ENCODE measurements around the gene TMEM59.
"Not testable (repeated sequence)": the region's sequence is repeated elsewhere in the genome, so short reads cannot be mapped to it uniquely, and the experiment has no call there.

The TMEM59 gene

DNA sequence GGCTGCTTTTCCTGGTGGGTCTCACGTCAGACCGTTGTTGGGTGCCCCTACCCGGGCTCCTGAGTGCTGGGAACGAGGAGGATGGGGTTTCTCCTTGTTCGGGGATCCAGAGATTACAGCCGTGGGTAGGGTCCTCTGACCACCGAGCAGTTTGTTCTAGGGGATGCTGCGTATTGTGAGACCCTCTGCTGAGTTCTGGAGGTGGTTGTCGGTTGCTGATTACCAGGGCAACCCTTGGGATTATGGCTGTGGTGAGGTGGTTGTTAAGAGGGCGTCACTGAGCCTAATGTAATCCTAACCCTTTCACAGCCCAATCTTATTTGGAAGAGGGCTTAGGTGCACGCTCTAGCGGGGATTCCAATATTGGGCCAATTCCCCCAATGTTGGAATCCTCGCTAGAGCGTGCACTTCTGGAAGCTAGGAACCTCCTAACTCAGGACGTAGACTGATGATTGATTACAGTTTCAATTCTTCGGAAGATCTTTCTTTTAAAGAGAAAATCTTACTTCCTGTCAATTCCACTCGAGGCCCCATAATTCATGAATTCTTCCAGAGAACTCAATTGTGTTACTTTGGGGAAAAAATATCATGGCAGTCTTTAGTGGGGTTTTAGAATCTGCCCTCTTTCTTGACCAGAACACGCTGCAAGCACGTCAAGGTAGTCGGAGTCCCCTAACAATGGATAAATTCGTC lies 887 bp upstream of the TMEM59 start:
- DNase-seq (ENCODE audit: low read depth in 3 of 3): no peak

DNA sequence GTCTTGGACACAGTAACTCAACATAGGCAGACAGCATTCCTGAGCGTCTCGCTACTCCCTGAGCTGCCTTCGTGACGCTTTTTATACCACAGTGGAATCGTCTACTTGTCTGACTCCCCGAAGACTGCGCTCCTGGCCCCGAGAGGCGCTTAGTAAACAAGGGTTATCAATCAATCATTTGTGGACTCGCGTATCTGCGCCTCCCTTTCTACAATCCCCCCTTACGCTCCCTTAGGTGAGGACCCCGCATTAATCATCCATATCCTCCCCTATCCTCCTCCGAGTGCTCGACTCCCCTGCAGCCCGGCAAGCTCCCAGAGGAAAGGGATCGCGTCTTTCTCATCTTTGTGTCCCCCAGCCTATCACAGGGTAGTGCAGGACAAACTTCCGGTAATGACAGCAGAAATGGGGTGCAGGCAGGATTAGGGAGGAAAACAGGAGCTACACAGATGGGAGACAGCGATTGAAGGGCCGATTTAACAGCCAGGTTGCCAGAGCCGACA lies 522 bp downstream of the TMEM59 start:
- no peak for DNase-seq (ENCODE audit: low read depth in 3 of 3)

- no peak for DNase-seq (ENCODE audit: low read depth in 3 of 3)
Measured at GRCh38 chr1:54051933-54052430, 1.0 kb downstream of the TMEM59 start.

DNA sequence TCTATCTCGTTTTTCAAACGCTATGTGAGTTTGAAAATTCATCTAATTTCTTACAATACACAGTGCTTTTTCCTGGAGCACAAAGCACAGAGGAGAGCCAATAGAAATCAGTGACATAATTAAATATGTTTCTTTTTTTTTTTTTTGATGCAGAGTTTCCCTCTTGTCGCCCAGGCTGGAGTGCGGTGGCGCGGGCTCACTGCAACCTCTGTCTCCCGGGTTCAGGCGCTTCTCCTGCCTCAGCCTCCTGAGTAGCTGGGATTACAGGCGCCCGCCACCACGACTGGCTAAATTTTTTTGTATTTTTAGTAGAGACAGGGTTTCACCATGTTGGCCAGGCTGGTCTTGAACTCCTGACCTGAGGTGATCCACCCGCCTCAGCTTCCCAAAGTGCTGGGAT lies 2.6 kb downstream of the TMEM59 start:
- DNase-seq (ENCODE audit: low read depth in 3 of 3): not testable (repeated sequence)

DNA sequence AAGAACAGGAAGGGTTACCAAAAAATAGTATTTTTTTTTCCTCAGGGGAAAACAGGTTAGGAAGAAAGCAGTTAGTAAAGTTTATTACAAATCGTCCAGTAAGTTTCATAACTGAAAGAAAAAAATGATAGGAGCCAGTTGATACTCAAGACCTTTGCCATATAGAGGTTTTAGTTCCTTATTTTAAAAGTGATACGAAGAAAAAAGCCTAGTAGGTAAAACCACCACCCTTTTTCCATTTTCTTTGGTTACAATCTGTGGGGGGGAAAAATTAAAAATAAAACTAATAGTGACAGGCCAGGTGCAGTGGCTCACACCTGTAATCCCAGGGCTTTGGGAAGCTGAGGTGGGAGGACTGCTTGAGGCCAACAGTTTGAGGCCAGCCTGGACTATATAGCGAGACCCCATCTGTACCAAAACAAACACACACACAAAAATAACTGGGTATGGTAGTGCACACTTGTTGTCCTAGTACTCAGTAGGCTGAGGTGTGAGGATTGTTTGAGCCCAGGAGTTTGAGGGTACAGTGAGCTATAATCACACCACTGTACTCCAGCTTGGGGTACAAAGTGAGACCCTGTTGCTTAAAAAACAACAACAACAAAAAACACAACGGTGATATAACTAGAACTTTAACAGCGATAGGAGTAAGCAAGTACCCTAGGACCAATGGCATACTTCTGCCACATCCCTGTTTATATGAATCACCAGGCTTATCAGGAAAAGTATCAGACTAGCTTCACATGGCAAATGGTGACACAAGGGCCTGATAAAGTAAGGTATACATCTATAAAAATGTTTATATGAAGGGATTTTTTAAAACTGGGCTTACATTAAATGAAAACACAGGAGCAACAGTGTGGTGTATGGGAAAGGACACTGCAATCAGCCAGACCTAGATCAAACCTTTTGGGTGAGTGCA lies 5.4 kb downstream of the TMEM59 start:
- no peak for DNase-seq (ENCODE audit: low read depth in 3 of 3)

DNA sequence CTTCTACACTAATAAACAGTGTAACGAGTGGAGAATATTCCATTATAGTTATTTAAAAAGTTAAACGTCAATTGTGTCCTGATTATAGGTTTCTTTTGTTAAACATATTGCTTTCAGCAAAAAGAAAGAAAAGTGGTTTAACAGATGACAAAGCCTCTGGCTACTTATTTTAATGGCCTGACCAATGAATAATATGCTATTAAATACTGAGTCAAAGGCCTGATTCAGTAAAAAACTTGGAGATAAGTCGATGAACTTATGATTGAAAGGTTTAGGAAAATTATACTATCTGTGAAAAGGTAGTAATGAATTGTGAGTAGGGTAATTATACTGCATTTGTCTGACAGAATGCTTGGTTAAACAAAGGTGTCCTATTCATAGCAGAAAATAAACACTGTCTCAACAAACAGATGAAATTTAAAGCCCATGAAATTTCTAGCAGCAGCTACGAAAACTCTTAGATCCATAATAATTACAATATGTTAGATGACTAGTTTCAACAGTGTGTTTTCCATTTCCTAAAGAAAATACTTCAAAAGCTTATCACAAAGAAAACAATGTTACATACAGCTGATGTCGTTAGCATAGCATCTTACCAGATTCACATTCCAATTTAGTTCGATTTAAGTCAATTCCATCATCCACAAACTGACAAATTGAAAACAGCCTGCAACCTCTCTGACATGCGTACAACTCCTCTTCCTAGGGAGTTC lies 6.2 kb downstream of the TMEM59 start:
- no peak for DNase-seq (ENCODE audit: low read depth in 3 of 3)

GRCh38 chr1:54045496-54045895 lies 7.5 kb downstream of the TMEM59 start:
- no peak for DNase-seq (ENCODE audit: low read depth in 3 of 3)

DNA sequence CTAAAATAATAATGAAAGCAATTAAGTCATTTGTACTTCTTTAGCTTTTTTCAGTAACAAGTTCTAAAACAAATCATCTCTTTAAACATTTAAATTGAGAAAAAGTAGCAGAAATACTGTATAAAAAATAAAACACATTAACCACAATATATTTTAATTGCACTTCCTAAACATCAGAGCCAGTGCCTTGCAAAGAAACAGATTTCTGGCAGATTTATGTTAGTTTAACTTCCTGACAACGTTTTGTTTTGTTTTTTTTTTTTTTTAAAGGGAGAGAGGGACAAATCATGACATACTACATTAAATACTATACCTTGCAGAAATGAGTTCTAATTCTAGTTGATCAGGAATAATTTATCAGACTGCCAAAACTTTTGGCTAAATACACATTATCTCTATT lies 11.2 kb downstream of the TMEM59 start:
- DNase-seq (ENCODE audit: low read depth in 3 of 3): no peak

GRCh38 chr1:54037476-54037875 lies 15.5 kb downstream of the TMEM59 start:
- DNase-seq (ENCODE audit: low read depth in 3 of 3): no peak

GRCh38 chr1:54028306-54029251 lies 24.4 kb downstream of the TMEM59 start:
- DNase-seq (ENCODE audit: low read depth in 3 of 3): no peak

GRCh38 chr1:54027848-54028247 lies 25.2 kb downstream of the TMEM59 start:
- DNase-seq (ENCODE audit: low read depth in 3 of 3): no peak

- not testable (repeated sequence) for DNase-seq (ENCODE audit: low read depth in 3 of 3)
Measured at GRCh38 chr1:54024811-54025210, 28.2 kb downstream of the TMEM59 start.

GRCh38 chr1:54024358-54024757 lies 28.6 kb downstream of the TMEM59 start:
- no peak for DNase-seq (ENCODE audit: low read depth in 3 of 3)

- not testable (repeated sequence) for DNase-seq (ENCODE audit: low read depth in 3 of 3)
Measured at GRCh38 chr1:54019562-54020176, 33.3 kb downstream of the TMEM59 start.

DNA sequence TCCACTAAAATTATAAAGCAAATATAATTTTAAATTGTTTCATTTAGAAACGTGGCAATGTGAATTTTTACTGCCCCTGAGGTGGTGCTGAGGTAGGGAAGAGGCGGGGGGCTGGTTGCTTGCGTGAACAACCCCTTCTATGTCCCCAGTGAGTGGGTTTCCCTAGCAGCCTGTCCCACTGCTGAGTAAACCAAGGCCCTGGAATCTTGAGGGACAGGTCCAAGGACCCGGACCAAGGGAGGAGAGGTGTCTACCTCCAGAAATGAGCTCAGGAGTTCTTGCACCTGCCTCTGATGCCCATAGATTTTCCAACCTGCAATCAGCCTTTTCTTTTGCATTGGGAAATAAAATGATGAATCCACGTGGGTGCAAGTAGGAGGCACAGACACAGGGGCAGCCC lies 34.4 kb downstream of the TMEM59 start:
- no peak for DNase-seq (ENCODE audit: low read depth in 3 of 3)

- no peak for DNase-seq (ENCODE audit: low read depth in 3 of 3)
Measured at GRCh38 chr1:54017979-54018378, 35.0 kb downstream of the TMEM59 start, which contains the start of gene LDLRAD1. Gene LDLRAD1 (minus strand): TSS chr1:54018186. CDS start chr1:54018112, 74 bp downstream.

DNA sequence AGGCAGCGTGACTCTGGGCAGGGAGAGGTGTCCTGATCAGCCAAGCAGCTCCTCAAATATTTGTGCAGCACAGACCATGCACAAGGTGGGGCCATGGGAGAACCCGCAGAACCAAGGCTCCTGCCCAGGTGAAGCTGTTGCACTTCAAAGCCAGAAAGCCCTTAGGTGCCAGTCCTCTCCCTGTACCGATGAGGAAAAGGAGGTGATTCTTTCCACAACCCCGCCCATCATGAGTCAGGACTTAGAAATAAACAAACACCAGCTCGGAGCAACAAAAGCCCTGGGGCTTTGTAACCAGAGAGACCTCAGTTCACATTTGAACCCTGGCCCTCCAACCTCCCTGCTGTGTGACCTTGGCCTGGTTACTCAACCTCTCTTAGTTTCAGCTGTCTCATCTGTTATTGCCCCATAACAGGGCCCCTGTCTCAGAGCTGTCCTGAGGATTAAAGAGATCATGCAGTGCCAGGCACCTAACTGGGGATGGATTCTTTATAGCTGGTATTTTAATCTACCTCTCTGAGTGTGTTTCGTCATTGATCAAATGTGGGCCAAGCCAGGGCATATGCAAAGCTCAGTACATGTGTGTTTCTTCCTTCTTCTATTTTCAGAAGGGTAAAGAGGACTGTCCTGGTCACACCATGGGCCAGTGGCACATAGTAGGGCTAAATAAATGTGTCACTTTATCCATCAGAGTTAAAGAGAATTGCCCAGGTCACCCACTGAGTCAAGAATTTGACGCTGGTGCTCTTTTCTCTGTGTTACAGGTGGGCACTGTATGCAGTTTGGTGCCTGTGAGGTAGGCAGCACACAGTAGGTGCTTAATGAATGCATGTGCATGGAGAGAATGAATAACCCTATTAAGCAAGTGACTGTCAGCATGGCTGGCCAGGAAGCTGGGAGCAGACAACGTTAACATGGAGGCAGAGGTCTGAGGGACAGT lies 36.4 kb downstream of the TMEM59 start:
- no peak for DNase-seq (ENCODE audit: low read depth in 3 of 3)

- DNase-seq (ENCODE audit: low read depth in 3 of 3): no peak
Measured at GRCh38 chr1:54014009-54014629, 38.9 kb downstream of the TMEM59 start.
